ENCODE data around the gene RGS3.

RGS3 gene

GRCh38 chr9:113558632-113559502, 95.3 kb downstream of the RGS3 start:
- no peak for DNase-seq

- DNase-seq = no peak
Observed at GRCh38 chr9:113559834-113560800, 96.6 kb downstream of the RGS3 start.

- DNase-seq = no peak
Observed at GRCh38 chr9:113562653-113563381, 99.3 kb downstream of the RGS3 start.

GRCh38 chr9:113563826-113564497, 100.4 kb downstream of the RGS3 start:
- DNase-seq = no peak

GRCh38 chr9:113564498-113565237, 101.1 kb downstream of the RGS3 start:
- no peak for DNase-seq

GRCh38 chr9:113566016-113566711, 102.6 kb downstream of the RGS3 start:
- no peak for DNase-seq

- DNase-seq = no peak
Observed at GRCh38 chr9:113566712-113567071, 103.2 kb downstream of the RGS3 start.

- DNase-seq = no peak
Observed at GRCh38 chr9:113567361-113568080, 104.0 kb downstream of the RGS3 start.

GRCh38 chr9:113568081-113568435, 104.5 kb downstream of the RGS3 start:
- no peak for DNase-seq

- DNase-seq = peak; percentile 99
Observed at GRCh38 chr9:113568571-113569321, 105.2 kb downstream of the RGS3 start.

- no peak for DNase-seq
Observed at GRCh38 chr9:113569472-113570060, 106.0 kb downstream of the RGS3 start.

GRCh38 chr9:113570106-113570505, 106.6 kb downstream of the RGS3 start:
- no peak for DNase-seq

- DNase-seq = no peak
Observed at GRCh38 chr9:113570749-113571711, 107.5 kb downstream of the RGS3 start.

- DNase-seq = no peak
Observed at GRCh38 chr9:113572076-113572861, 108.7 kb downstream of the RGS3 start.

GRCh38 chr9:113573046-113573958, 109.8 kb downstream of the RGS3 start:
- no peak for DNase-seq

GRCh38 chr9:113573959-113574352, 110.4 kb downstream of the RGS3 start:
- no peak for DNase-seq

All from NCI-H524 treated with DMSO at 0.1 percent for 48 hours (cell line).